Upper lobe of right lung (tissue), 1 donor: Measurements from ENCODE around the gene CH25H. TPM values are rescaled to one million over a fixed set of nuclear protein-coding genes. Genes with fewer than 3 reads are reported as not detected.

Experiments used
- ATAC-seq: fragments of 200-7000 bp; cut with Tn5 transposase; one replicate; pipeline ENCODE4 v1.9.1; 2020; ENCODE audit warnings: mild to moderate bottlenecking, moderate library complexity
- DNase-seq: peaks from one replicate; pipeline ENCODE4 v3.0.0-alpha.2; 2020
- H3K27ac ChIP-seq: fragments of 200-600 bp; one replicate; pipeline ENCODE4 v1.8.0; 2022
- H3K27me3 ChIP-seq: fragments of 200-600 bp; one replicate; pipeline ENCODE4 v1.8.0; 2022; ENCODE audit warnings: mild to moderate bottlenecking
- H3K36me3 ChIP-seq: fragments of 200-600 bp; one replicate; pipeline ENCODE4 v1.8.0; 2022
- H3K4me1 ChIP-seq: fragments of 200-600 bp; one replicate; pipeline ENCODE4 v1.8.0; 2022
- H3K4me3 ChIP-seq: fragments of 200-600 bp; one replicate; pipeline ENCODE4 v1.8.0; 2022; ENCODE audit warnings: mild to moderate bottlenecking
- H3K9me3 ChIP-seq: fragments of 200-600 bp; one replicate; pipeline ENCODE4 v1.8.0; 2022
- CTCF ChIP-seq: fragments of 200-600 bp; IDR thresholded peaks from one replicate; pipeline ENCODE4 v1.8.0; 2022; ENCODE audit warnings: antibody characterized with exemption
- intact Hi-C: fragments of 100-400 bp; cut with DNase I; formaldehyde crosslinking; loops from one replicate; pipeline ENCODE4 v1.11.0; 2022
- total RNA-seq: library from RNA; stranded (reverse); fragmentation: NEBNext Ultra II Directional; extraction: Animal tissue kit (Norgen Biotek cat#: 25700); gene quantifications from one replicate; pipeline ENCODE4 v1.2.1, GENCODE V29; 2021
- donor health status: DM: no; HTN: yes; CAD: no; lungs with severe emphysema.

CH25H gene
- total RNA-seq, 1 donor from 2014 or later, result 7.8 TPM

GRCh38 chr10:89228146-89228545 is 21.0 kb upstream of the CH25H start:
- TF ChIP-seq CTCF, result no peak
- H3K27me3 ChIP-seq, result no peaks in the 10 kb centered on the region
- H3K36me3 ChIP-seq, result peaks cover 7% of the 10 kb centered on the region
- no peak overlapping the region for H3K4me3 ChIP-seq
- intact Hi-C loops, result no loop called here
- no peak overlapping the region for H3K27ac ChIP-seq
- DNase-seq, result no peak
- ATAC-seq, result no peak
- peaks cover 6% of the 10 kb centered on the region for H3K4me1 ChIP-seq
- no peaks in the 10 kb centered on the region for H3K9me3 ChIP-seq

DNA sequence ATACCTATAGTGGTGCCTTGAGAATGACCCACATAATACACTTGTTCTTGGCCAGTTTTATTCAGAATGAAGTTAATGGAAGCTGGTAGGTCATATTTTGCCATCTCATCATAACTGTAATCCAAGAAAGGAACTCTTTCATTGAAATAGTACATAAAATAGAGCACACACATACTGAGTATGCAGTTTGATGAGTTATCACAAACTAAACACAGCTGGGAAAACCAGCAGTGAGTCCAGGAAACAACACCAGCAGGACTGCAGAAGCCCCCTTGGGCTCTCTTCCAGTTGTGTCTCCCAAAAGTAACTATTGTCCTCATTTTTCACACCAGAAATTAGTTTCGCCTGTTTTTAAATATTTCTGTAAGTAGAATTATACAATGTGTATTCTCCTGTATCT is 19.8 kb upstream of the CH25H start:
- TF ChIP-seq CTCF, result no peak
- intact Hi-C loops, result no loop called here
- no peak overlapping the region for H3K27ac ChIP-seq
- no peaks in the 10 kb centered on the region for H3K9me3 ChIP-seq
- ATAC-seq, result no peak
- peaks cover 6% of the 10 kb centered on the region for H3K4me1 ChIP-seq
- no peak for DNase-seq
- H3K4me3 ChIP-seq, result no peak overlapping the region
- peaks cover 15% of the 10 kb centered on the region for H3K36me3 ChIP-seq
- no peaks in the 10 kb centered on the region for H3K27me3 ChIP-seq

GRCh38 chr10:89224739-89225443 is 17.8 kb upstream of the CH25H start:
- intact Hi-C loops, result no loop called here
- peaks cover 17% of the 10 kb centered on the region for H3K36me3 ChIP-seq
- DNase-seq (no peak), ATAC-seq (peak; percentile 66)
- H3K27me3 ChIP-seq, result no peaks in the 10 kb centered on the region
- no peak overlapping the region for H3K4me3 ChIP-seq
- no peaks in the 10 kb centered on the region for H3K9me3 ChIP-seq
- TF ChIP-seq CTCF, result peak; percentile 47
- H3K4me1 ChIP-seq, result peaks cover 6% of the 10 kb centered on the region
- no peak overlapping the region for H3K27ac ChIP-seq

- H3K36me3 ChIP-seq, result peaks cover 10% of the 10 kb centered on the region
- no peaks in the 10 kb centered on the region for H3K9me3 ChIP-seq
- intact Hi-C loops, result no loop called here
- no peak for TF ChIP-seq CTCF
- no peaks in the 10 kb centered on the region for H3K27me3 ChIP-seq
- DNase-seq (no peak), ATAC-seq (no peak)
- H3K4me3 ChIP-seq, result no peak overlapping the region
- peaks cover 17% of the 10 kb centered on the region for H3K4me1 ChIP-seq
- no peak overlapping the region for H3K27ac ChIP-seq
Observed at GRCh38 chr10:89221919-89222318, 14.8 kb upstream of the CH25H start.

- no peak overlapping the region for H3K4me3 ChIP-seq
- intact Hi-C loops, result loop anchor here (10.0 kb wide), 2 partner anchors 285 to 385 kb away; no protein-coding TSS in a partner anchor
- TF ChIP-seq CTCF, result no peak
- H3K9me3 ChIP-seq, result no peaks in the 10 kb centered on the region
- H3K36me3 ChIP-seq, result peaks cover 25% of the 10 kb centered on the region
- peaks cover 10% of the 10 kb centered on the region for H3K4me1 ChIP-seq
- no peak overlapping the region for H3K27ac ChIP-seq
- ATAC-seq, result peak; percentile 73
- DNase-seq, result no peak
- no peaks in the 10 kb centered on the region for H3K27me3 ChIP-seq
Observed at GRCh38 chr10:89219513-89220218, 12.5 kb upstream of the CH25H start.
